Trophoblast cell (in vitro differentiated cells and primary cell): ENCODE measurements around the gene IGFBP1.

Experiments used
- DNase-seq, 2 donors: peaks; one replicate each; pipeline ENCODE4 v3.0.0-alpha.2; 2016
- H2AFZ ChIP-seq: 2 replicates; pipeline ENCODE4 v1.6.1; 2013; ENCODE audit warnings: low read length, moderate library complexity, mild to moderate bottlenecking; ENCODE audit not compliant: insufficient read depth, poor library complexity
- H2AK5ac ChIP-seq: 2 replicates; pipeline ENCODE4 v1.6.1; 2013; ENCODE audit warnings: mild to moderate bottlenecking, low read length
- H2BK120ac ChIP-seq: 2 replicates; pipeline ENCODE4 v1.6.1; 2013; ENCODE audit warnings: low read length, mild to moderate bottlenecking, moderate library complexity; ENCODE audit not compliant: insufficient read depth, poor library complexity
- H2BK12ac ChIP-seq: 2 replicates; pipeline ENCODE4 v1.6.1; 2013; ENCODE audit warnings: mild to moderate bottlenecking, low read length, moderate library complexity
- H2BK5ac ChIP-seq: 2 replicates; pipeline ENCODE4 v1.6.1; 2013; ENCODE audit warnings: low read length, low read depth, moderate library complexity, mild to moderate bottlenecking; ENCODE audit not compliant: poor library complexity
- H3K14ac ChIP-seq: 2 replicates; pipeline ENCODE4 v1.6.1; 2013; ENCODE audit warnings: mild to moderate bottlenecking, low read length
- H3K18ac ChIP-seq: 2 replicates; pipeline ENCODE4 v1.6.1; 2013; ENCODE audit warnings: mild to moderate bottlenecking, low read length
- H3K23ac ChIP-seq: 2 replicates; pipeline ENCODE4 v1.6.1; 2013; ENCODE audit warnings: low read length
- H3K27ac ChIP-seq: 2 replicates; pipeline ENCODE4 v1.5.1; 2013; ENCODE audit warnings: low read depth, mild to moderate bottlenecking, inconsistent platforms, low read length, moderate library complexity
- H3K27me3 ChIP-seq: 2 replicates; pipeline ENCODE4 v1.6.1; 2013; ENCODE audit warnings: inconsistent platforms, mild to moderate bottlenecking, low read length, moderate library complexity; ENCODE audit not compliant: insufficient read depth
- H3K36me3 ChIP-seq, 2 experiments: 1 replicate in 1 of 2; 2 replicates in 1 of 2; pipeline ENCODE4 v1.6.1; 2013; ENCODE audit warnings: low read length in 2 of 2, mild to moderate bottlenecking in 2 of 2, moderate library complexity in 1 of 2; ENCODE audit not compliant: insufficient read depth in 2 of 2, control insufficient read depth in 1 of 2
- H3K4ac ChIP-seq: 2 replicates; pipeline ENCODE4 v1.6.1; 2013; ENCODE audit warnings: low read depth, mild to moderate bottlenecking, low read length, moderate library complexity
- H3K4me1 ChIP-seq, 2 experiments: 1 replicate in 1 of 2; 2 replicates in 1 of 2; pipeline ENCODE4 v1.6.1; 2013; ENCODE audit warnings: low read length in 2 of 2, mild to moderate bottlenecking in 2 of 2, moderate library complexity in 1 of 2; ENCODE audit not compliant: insufficient read depth in 2 of 2, control insufficient read depth in 1 of 2
- H3K4me2 ChIP-seq: 2 replicates; pipeline ENCODE4 v1.6.1; 2013; ENCODE audit warnings: inconsistent platforms, mild to moderate bottlenecking, low read length, moderate library complexity
- H3K4me3 ChIP-seq: 2 replicates; pipeline ENCODE4 v1.5.1; 2013; ENCODE audit warnings: mild to moderate bottlenecking, low read depth, low read length, inconsistent platforms
- H3K79me1 ChIP-seq: one replicate; pipeline ENCODE4 v1.6.1; 2013; ENCODE audit warnings: low read length
- H3K79me2 ChIP-seq: 2 replicates; pipeline ENCODE4 v1.6.1; 2013; ENCODE audit warnings: low read length, mild to moderate bottlenecking; ENCODE audit not compliant: control insufficient read depth, insufficient read depth, poor library complexity
- H3K9ac ChIP-seq: 2 replicates; pipeline ENCODE4 v1.6.1; 2013; ENCODE audit warnings: mild to moderate bottlenecking, low read length
- H3K9me3 ChIP-seq: 2 replicates; pipeline ENCODE4 v1.6.1; 2013; ENCODE audit warnings: low read depth, mild to moderate bottlenecking, control low read depth, inconsistent platforms, low read length; ENCODE audit not compliant: insufficient read depth
- H4K12ac ChIP-seq: 2 replicates; pipeline ENCODE4 v1.6.1; 2013; ENCODE audit warnings: low read depth, mild to moderate bottlenecking, low read length, moderate library complexity
- H4K8ac ChIP-seq: 2 replicates; pipeline ENCODE4 v1.6.1; 2013; ENCODE audit warnings: low read depth, mild to moderate bottlenecking, low read length, moderate library complexity
- H4K91ac ChIP-seq: one replicate; pipeline ENCODE4 v1.6.1; 2013; ENCODE audit warnings: low read depth, mild to moderate bottlenecking, low read length, moderate library complexity
- WGBS: extraction: QIAGEN DNeasy Blood & Tissue Kit; methylation state at CpG from one replicate; pipeline ENCODE4 v1.1.7; 2013; ENCODE audit warnings: missing lambda C conversion rate; ENCODE audit not compliant: insufficient read length, insufficient coverage; ENCODE audit errors: extremely low coverage; 5-methylcytosine and 5-hydroxymethylcytosine counted together

Gene IGFBP1

DNA sequence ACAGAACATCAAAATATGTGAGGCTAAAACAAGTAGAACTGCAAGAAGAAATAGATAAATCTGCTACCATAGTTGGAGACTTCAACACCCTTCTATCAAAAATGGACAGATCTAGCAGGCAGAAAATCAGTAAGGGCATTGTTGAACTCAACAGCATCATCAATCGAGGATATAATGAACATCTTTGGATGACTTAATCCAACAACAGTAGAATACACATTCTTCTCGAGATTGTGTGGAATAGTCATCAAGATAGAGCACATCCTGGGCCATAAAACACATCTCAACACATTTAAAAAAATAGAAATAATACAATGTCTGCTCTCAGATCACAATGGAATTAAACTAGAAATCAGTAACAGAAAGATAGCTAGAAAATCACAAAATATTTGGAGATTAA, 9.9 kb downstream of the IGFBP1 start:
- no peak overlapping the region for H4K12ac ChIP-seq
- no peaks in the 10 kb centered on the region for H3K36me3 ChIP-seq
- no peak overlapping the region for H3K23ac ChIP-seq
- no peak overlapping the region for H3K18ac ChIP-seq
- no peak overlapping the region for H2AK5ac ChIP-seq
- H3K27ac ChIP-seq, result no peak overlapping the region
- no peak overlapping the region for H2BK12ac ChIP-seq
- no peak for DNase-seq
- no peaks in the 10 kb centered on the region for H3K4me1 ChIP-seq
- H3K79me1 ChIP-seq, result no peaks in the 10 kb centered on the region
- no peak overlapping the region for H2BK120ac ChIP-seq
- H3K27me3 ChIP-seq, result no peaks in the 10 kb centered on the region
- no peak overlapping the region for H3K14ac ChIP-seq
- H3K4ac ChIP-seq, result no peak overlapping the region
- H3K9ac ChIP-seq, result no peak overlapping the region
- H3K4me2 ChIP-seq, result no peak overlapping the region
- no peak overlapping the region for H2BK5ac ChIP-seq
- no peaks in the 10 kb centered on the region for H3K9me3 ChIP-seq
- no CpG with 5 or more reads among the region's 2 CpGs for WGBS
- no peak overlapping the region for H3K4me3 ChIP-seq
- H3K79me2 ChIP-seq, result no peaks in the 10 kb centered on the region
- H4K8ac ChIP-seq, result no peak overlapping the region
- H4K91ac ChIP-seq, result no peak overlapping the region
- no peak overlapping the region for H2AFZ ChIP-seq

GRCh38 chr7:45901566-45901965, 13.3 kb downstream of the IGFBP1 start:
- no peak overlapping the region for H2AFZ ChIP-seq
- H4K8ac ChIP-seq, result no peak overlapping the region
- no peak overlapping the region for H2BK12ac ChIP-seq
- H3K36me3 ChIP-seq, result no peaks in the 10 kb centered on the region
- no peak overlapping the region for H3K9ac ChIP-seq
- no peak overlapping the region for H2AK5ac ChIP-seq
- H3K4me3 ChIP-seq, result no peak overlapping the region
- no peak for DNase-seq
- peak overlapping the region; percentile 66 for H3K23ac ChIP-seq
- no peak overlapping the region for H4K12ac ChIP-seq
- no peak overlapping the region for H3K27ac ChIP-seq
- H2BK120ac ChIP-seq, result no peak overlapping the region
- H4K91ac ChIP-seq, result no peak overlapping the region
- H3K14ac ChIP-seq, result no peak overlapping the region
- H3K79me2 ChIP-seq, result no peaks in the 10 kb centered on the region
- H3K18ac ChIP-seq, result no peak overlapping the region
- H3K27me3 ChIP-seq, result no peaks in the 10 kb centered on the region
- H3K4me1 ChIP-seq, result no peaks in the 10 kb centered on the region
- WGBS, result no CpG with 5 or more reads among the region's 1 CpG
- H2BK5ac ChIP-seq, result no peak overlapping the region
- no peaks in the 10 kb centered on the region for H3K9me3 ChIP-seq
- H3K4me2 ChIP-seq, result no peak overlapping the region
- no peaks in the 10 kb centered on the region for H3K79me1 ChIP-seq
- H3K4ac ChIP-seq, result no peak overlapping the region

DNA sequence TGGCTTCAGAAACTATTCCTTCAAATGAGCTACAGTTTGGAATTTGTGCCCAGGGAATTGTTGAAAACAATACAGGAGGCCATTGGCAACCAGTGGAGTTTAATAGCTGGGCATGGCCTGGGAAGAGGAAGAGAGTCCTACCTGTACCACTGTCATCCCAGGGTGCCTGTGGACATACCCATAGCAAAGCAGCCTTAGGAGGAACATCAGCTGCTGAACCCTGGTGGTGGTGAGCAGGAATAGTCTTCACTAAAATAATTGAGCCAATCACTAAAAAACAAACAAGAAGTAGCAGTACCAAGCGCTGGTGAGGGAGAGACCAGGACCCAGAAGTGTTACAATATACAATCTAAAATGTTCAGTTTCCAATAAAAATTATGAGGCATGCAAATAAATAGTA, 14.5 kb downstream of the IGFBP1 start:
- H2AFZ ChIP-seq, result no peak overlapping the region
- H3K23ac ChIP-seq, result no peak overlapping the region
- no peak overlapping the region for H3K9ac ChIP-seq
- H3K36me3 ChIP-seq, result no peaks in the 10 kb centered on the region
- H3K27ac ChIP-seq, result no peak overlapping the region
- no peaks in the 10 kb centered on the region for H3K79me1 ChIP-seq
- H3K18ac ChIP-seq, result no peak overlapping the region
- no peak overlapping the region for H4K91ac ChIP-seq
- no peak overlapping the region for H2BK120ac ChIP-seq
- no peak overlapping the region for H3K4ac ChIP-seq
- no peak overlapping the region for H3K4me3 ChIP-seq
- H4K12ac ChIP-seq, result no peak overlapping the region
- no peak overlapping the region for H2BK12ac ChIP-seq
- no peaks in the 10 kb centered on the region for H3K4me1 ChIP-seq
- H3K9me3 ChIP-seq, result no peaks in the 10 kb centered on the region
- no peak overlapping the region for H2AK5ac ChIP-seq
- no peaks in the 10 kb centered on the region for H3K27me3 ChIP-seq
- H3K14ac ChIP-seq, result no peak overlapping the region
- no CpG with 5 or more reads among the region's 1 CpG for WGBS
- no peaks in the 10 kb centered on the region for H3K79me2 ChIP-seq
- no peak overlapping the region for H4K8ac ChIP-seq
- no peak overlapping the region for H2BK5ac ChIP-seq
- DNase-seq, result no peak
- H3K4me2 ChIP-seq, result no peak overlapping the region

DNA sequence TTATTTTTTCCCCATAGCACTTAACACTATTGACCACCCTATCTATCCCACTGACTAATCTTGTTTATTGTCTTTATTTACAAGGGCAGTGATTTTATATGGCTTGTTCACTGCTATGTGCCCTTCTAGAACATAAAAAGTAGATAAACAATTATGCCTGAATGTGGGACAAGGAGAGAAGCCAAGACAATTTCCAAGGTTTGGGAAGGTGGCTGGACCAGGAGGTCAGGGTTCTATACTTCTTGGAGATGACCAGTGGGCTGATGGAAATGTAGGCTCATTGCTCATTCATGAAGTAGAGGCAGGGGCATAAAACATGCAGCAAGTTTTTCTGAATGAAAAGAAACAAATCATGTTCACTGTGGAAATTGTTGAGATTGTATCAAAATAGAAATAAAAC, 21.3 kb downstream of the IGFBP1 start:
- Histone ChIP-seq H3K79me2 (no peaks in the 10 kb centered on the region), H3K18ac (no peak overlapping the region), H2AFZ (no peak overlapping the region), H3K27ac (no peak overlapping the region), H2BK5ac (no peak overlapping the region), H4K91ac (no peak overlapping the region), H2BK120ac (no peak overlapping the region), H3K23ac (no peak overlapping the region), H3K27me3 (no peaks in the 10 kb centered on the region), H2AK5ac (no peak overlapping the region), H3K14ac (no peak overlapping the region), H3K4me1 (no peaks in the 10 kb centered on the region), H3K4ac (no peak overlapping the region), H2BK12ac (no peak overlapping the region), H3K36me3 (peaks cover 18 to 30% of the 10 kb centered on the region in 2 experiments), H4K12ac (no peak overlapping the region), H4K8ac (no peak overlapping the region), H3K4me3 (no peak overlapping the region), H3K9ac (no peak overlapping the region), H3K79me1 (no peaks in the 10 kb centered on the region), H3K9me3 (no peaks in the 10 kb centered on the region), H3K4me2 (no peak overlapping the region)
- DNase-seq, result no peak
